Endothelial cell (in vitro differentiated cells): ENCODE results near the gene STS. TPM values are rescaled to one million over a fixed set of nuclear protein-coding genes. Genes with fewer than 3 reads are reported as not detected.

Source experiments
- DNase-seq: peaks from one replicate; pipeline ENCODE4 v3.0.0; 2021; ENCODE audit warnings: low spot score
- H3K27ac Mint-ChIP-seq: one replicate; pipeline ENCODE4 v1.8.0; 2021; ENCODE audit warnings: mixed read lengths, inconsistent platforms; ENCODE audit not compliant: unreplicated experiment
- H3K27me3 Mint-ChIP-seq: one replicate; pipeline ENCODE4 v1.8.0; 2021; ENCODE audit warnings: mild to moderate bottlenecking, moderate library complexity, mixed read lengths, inconsistent platforms; ENCODE audit not compliant: unreplicated experiment
- H3K36me3 Mint-ChIP-seq: one replicate; pipeline ENCODE4 v1.8.0; 2021; ENCODE audit warnings: mild to moderate bottlenecking, low read depth, mixed read lengths, inconsistent platforms; ENCODE audit not compliant: unreplicated experiment
- H3K4me1 Mint-ChIP-seq: one replicate; pipeline ENCODE4 v1.8.0; 2021; ENCODE audit warnings: mild to moderate bottlenecking, mixed read lengths, inconsistent platforms; ENCODE audit not compliant: unreplicated experiment
- H3K4me3 Mint-ChIP-seq: one replicate; pipeline ENCODE4 v1.8.0; 2021; ENCODE audit warnings: mild to moderate bottlenecking, mixed read lengths, inconsistent platforms; ENCODE audit not compliant: unreplicated experiment
- H3K9me3 Mint-ChIP-seq: one replicate; pipeline ENCODE4 v1.8.0; 2021; ENCODE audit warnings: mixed read lengths, inconsistent platforms; ENCODE audit not compliant: unreplicated experiment
- CTCF ChIP-seq: fragments of 200-600 bp; sonication (generic); IDR thresholded peaks from one replicate; pipeline ENCODE4 v1.5.0; 2021; ENCODE audit warnings: antibody characterized with exemption; ENCODE audit not compliant: unreplicated experiment
- total RNA-seq: library from RNA; stranded (reverse); fragmentation: NEBNext Ultra II Directional; extraction: Animal tissue kit (Norgen Biotek cat#: 25700); gene quantifications from one replicate; pipeline ENCODE4 v1.2.1, GENCODE V29; 2021; ENCODE audit not compliant: unreplicated experiment

The STS gene
- total RNA-seq, 1 donor from 2014 or later = 7.2 TPM

- no peak for TF ChIP-seq CTCF
- no peak overlapping the region for H3K4me3 Mint-ChIP-seq
- no peaks in the 10 kb centered on the region for H3K36me3 Mint-ChIP-seq
- no peak for DNase-seq
- no peaks in the 10 kb centered on the region for H3K9me3 Mint-ChIP-seq
- H3K27me3 Mint-ChIP-seq = no peaks in the 10 kb centered on the region
- H3K4me1 Mint-ChIP-seq = peaks cover 16% of the 10 kb centered on the region
- no peak overlapping the region for H3K27ac Mint-ChIP-seq
Measured at GRCh38 chrX:7159149-7159861, 11.8 kb downstream of the STS start.

GRCh38 chrX:7163146-7163677 lies 15.7 kb downstream of the STS start:
- Mint-ChIP-seq H3K27ac (no peak overlapping the region), H3K9me3 (no peaks in the 10 kb centered on the region), H3K27me3 (peaks cover 2% of the 10 kb centered on the region), H3K4me3 (no peak overlapping the region), H3K4me1 (peaks cover 16% of the 10 kb centered on the region), H3K36me3 (no peaks in the 10 kb centered on the region)
- TF ChIP-seq CTCF = no peak
- no peak for DNase-seq

- no peaks in the 10 kb centered on the region for H3K36me3 Mint-ChIP-seq
- H3K27ac Mint-ChIP-seq = no peak overlapping the region
- H3K9me3 Mint-ChIP-seq = no peaks in the 10 kb centered on the region
- H3K4me3 Mint-ChIP-seq = no peak overlapping the region
- no peak for TF ChIP-seq CTCF
- H3K27me3 Mint-ChIP-seq = peaks cover 2% of the 10 kb centered on the region
- DNase-seq = no peak
- peaks cover 12% of the 10 kb centered on the region for H3K4me1 Mint-ChIP-seq
Measured at GRCh38 chrX:7164174-7164573, 16.7 kb downstream of the STS start.

- Mint-ChIP-seq H3K27me3 (peaks cover 2% of the 10 kb centered on the region), H3K27ac (no peak overlapping the region), H3K36me3 (no peaks in the 10 kb centered on the region), H3K4me1 (no peaks in the 10 kb centered on the region), H3K4me3 (no peak overlapping the region), H3K9me3 (no peaks in the 10 kb centered on the region)
- DNase-seq = no peak
- no peak for TF ChIP-seq CTCF
Measured at GRCh38 chrX:7168371-7168770, 20.9 kb downstream of the STS start.

- no peak overlapping the region for H3K27ac Mint-ChIP-seq
- peaks cover 2% of the 10 kb centered on the region for H3K27me3 Mint-ChIP-seq
- no peaks in the 10 kb centered on the region for H3K36me3 Mint-ChIP-seq
- no peak overlapping the region for H3K4me3 Mint-ChIP-seq
- no peak for TF ChIP-seq CTCF
- no peak for DNase-seq
- no peaks in the 10 kb centered on the region for H3K9me3 Mint-ChIP-seq
- H3K4me1 Mint-ChIP-seq = no peaks in the 10 kb centered on the region
Measured at GRCh38 chrX:7169627-7170026, 22.1 kb downstream of the STS start.
